Measurements from ENCODE around the gene ZNF862.
A peak's percentile ranks its signal among the peaks of the same experiment; 100 is the strongest.

Gene ZNF862

DNA sequence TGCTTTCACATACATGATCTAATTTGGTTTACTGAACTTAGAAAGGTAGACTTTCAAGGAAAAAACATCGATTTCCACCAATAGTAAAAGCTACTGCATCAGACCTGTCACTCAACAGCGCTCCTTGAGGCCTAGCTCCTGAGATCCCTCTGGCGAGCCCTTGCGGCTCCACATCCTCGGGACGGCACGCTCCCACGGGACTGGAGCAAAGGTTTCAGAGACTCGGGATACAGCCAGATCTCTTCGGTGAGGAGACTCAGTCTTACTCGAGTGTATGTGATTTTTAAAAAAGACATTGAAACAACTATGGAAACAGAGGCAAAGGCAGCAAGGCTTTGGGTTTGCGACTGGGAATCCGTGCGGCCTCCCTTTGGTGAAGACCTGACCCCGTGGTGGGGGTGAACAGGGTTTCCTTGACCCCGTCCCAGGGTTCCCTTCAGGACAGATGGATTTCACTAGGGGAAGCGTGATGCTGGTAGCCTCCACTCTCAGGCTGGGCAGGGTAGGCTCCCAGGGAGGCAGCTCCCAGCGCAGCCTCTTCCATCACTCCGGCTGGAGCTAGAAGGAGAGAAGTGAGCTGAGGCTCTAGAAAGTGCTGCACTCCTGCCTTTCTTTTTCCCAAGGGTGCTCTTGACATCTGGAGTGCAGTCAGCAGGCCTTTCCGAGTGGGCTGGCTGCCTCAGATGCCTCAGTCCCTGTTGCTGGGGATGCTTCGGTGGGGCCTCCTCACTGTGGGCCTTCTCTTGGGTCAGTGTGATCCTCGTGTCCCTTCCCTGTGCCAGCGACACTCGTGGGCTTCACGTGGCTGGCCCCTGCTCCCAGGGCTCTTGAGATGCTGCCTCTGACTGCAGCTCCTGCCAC is 29.8 kb downstream of the ZNF862 start:
- no peak for DNase-seq

DNA sequence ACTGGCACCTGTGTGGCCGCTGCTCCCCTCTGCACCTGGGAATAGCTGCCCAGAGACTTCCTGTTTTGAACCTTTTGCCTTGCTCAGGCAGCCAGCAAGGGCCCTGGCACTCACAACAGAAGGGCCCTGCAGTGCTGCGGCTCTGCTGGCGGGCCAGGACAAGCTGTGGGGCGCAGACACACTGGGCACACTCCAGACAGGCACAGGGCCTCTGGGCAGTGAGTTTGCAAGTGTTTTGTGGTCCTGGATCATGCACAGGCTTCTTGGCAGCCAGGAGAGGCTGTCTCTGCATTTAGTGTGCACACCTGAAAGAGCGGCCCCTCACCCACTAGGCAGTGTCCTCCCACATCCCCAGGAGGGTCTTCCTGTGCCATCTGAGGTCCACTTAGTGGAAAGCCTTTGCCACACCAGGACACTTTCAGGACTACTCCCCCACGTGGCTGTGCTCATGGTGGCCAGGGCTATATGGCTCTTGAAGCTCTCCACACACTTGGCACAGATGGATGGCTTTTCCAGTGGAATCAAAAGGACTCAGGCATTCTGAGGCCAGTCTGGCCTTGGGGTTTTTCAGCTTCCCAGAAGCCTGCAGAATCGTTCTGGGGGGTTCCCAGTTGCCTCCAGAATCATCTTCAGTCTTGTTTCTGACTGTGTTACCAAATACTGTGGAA is 30.6 kb downstream of the ZNF862 start:
- no peak for DNase-seq

DNA sequence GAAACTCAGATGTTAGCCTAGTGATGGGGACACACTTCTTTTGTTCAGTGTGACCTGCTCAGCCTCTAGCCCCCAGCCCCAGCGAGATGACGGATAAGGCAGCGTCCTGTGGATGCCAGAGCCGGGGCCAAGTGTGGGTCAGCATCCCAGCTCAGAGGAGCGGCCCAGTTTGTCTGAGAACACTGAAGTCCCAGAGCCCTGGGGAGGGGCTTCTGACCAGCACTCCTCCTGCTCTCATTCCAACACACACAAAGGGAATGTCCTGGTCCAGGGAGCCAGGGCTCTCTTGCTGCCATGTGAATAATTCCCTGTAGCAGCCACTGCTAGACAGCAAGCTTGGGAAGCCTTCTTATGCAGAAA is 31.1 kb downstream of the ZNF862 start:
- no peak for DNase-seq

DNA sequence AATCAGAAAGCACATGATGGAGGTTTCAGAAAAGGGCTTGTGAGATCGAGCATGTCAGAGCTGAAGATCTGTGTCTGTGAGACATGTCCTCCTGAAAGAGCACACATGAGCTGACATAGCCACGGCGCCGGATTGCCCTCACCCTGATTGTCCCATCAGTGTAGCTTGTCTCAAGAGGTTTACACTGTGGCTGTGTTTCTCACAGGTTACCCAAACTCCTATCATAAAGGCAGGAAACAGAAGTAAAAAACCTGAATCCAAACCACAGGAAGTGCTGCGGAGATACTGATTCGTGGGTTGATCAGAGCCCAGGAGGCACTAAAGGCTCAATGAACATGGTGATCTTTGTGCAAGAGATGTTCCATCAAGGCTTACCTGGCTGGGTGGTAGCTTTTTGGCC is 31.7 kb downstream of the ZNF862 start:
- no peak for DNase-seq

DNA sequence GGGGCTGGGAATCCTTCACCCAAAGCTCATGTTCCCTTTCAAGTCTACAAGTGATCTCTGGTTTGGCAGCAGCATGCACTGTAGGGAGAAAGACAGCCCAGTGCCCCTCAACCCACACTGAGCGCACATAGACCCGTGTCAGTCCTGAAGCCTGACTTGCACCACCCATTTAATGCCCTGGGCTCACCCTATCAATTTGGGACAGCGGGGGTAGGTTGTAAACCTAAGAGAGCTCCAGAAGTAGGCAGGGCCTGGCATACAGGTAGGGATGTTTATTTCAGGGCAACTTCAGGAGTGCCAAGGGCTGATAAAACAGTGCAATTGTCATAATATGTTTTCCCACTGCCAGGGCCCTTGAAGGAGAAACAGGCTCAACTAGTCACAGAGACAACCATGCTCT is 32.1 kb downstream of the ZNF862 start:
- DNase-seq = no peak

DNA sequence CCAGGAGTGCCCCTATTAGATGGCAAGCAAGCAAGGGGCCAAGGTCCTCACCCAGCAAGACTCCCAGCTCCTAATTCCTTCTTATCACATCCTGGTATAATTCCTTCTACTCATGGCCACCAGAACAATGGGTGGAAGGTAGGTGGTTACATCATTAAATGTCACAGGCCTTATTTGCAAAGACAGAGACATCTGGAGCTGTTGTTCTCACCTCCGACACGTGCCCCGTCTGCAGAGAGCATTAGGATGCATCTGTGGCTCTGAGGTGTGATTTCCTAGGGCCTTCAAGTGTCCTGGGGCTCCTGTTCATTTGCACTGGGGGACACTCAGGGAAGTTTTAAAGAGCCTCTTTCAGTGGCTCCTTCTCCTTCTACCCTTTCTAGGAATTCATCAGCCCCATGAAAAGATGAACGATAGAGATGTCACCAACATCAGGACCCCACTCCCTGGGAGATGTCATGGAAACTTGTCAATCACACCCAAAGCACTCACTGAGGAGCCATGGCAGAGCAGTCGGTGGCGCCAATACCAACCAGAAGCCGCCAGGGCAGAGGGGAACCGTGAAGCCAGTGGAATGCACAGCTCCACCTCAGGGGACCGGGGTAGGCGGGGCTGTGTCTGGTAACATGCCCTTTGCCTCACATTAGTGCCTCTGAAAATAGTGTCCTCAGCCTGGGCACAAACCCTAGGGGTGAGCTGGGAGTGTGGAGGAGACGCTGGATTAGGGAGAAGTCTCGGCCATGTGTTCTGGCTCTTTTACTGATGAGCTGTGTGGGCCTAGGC is 32.7 kb downstream of the ZNF862 start:
- no peak for DNase-seq

DNA sequence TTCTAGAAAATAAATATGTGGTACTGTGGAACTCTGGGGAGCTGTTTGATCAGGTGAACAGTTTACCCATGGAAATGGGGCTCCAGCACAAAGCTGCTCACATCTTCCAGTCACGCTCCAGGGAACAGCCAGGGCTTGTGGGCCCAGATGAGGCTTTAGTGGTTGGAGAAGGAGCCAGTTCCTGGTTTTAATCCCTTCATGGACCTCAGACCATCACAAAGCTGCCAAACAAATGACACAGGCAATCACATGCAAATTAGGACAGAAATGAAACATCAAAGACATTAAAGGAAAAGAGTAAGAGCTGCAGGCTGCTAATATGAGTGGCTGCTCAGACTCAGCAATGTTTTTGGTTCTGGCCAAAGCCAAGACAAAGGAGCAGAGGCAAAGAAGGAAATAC is 33.4 kb downstream of the ZNF862 start:
- DNase-seq = no peak

DNA sequence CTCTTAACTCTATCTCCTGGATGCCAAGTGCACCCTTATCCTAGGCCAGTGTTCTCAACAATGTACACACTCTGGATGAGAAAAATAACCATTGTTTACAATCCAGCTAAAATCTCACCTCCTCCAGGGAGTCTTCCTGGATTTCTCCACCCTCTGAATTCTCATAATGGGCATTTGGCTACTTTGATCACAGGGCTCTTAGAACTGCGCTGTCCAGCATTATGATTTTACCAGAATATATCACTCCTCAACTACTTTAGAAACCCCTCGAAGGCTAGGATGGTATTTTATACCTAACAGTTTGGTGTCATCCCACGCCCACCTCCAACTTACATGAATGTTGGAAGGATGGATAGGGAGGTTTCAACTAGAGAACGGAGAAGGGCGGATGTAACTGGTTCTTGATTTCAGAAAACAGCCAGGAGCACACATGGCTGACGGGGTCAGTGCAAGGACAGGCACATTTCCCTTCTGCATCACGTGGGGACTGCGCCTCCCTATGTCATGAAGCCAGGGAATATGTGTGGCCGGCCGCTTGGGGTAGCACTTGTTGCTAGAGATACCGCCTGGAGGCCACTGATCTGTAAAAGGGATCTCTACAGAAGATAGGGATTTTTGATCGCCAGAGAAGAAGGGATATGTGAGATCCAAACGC is 34.4 kb downstream of the ZNF862 start:
- DNase-seq = peak; percentile 54

DNA sequence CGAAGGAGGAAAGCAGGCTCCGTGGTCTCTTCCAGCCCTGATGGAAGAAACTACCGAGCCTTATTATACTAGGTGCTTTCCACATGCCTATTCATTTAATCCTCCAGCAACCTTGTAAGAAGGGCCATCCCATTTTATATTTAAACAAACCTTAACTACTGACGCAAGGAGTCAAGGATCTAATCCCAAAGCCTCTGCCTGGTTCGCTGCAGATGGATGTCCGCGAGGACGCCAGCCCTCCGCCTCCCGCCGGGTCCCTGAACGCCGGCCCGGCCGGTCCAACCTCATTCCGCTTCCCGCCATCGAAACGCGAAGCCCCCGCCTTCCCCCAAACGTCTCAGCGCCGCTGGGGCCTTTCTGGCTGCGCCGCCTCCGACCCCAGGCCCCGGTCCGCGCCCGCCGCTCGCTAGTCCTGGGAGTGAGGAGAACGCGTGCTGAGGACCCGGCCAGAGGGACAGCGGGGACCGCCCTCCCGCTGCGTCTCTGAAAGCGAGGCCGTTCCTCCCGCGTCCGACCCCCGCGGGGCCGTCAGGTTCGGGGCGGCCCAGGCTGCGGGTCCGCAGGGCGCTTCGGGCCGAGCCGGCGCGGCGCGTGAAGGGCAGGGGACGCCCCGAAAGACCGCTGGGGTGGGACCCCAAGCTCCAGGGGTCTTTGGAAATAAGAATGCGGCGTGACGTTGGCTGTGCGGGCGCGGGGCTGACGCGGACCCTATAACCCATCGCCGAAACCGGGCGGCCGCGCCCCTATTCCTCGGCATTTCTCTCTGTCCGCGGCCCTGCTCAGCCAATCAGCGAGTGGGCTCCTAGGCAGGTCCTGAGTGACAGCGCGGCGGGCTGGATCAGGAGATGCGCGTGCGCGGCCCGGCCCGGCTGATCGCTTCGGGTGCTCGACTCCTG is 35.1 kb downstream of the ZNF862 start, which contains the start of gene ATP6V0E2:
Gene ATP6V0E2, plus strand, starts transcription at position 896 of the 896 bp plus-strand sequence. CDS start 97 bp downstream, outside the sequence.
- peak; percentile 75 for DNase-seq

DNA sequence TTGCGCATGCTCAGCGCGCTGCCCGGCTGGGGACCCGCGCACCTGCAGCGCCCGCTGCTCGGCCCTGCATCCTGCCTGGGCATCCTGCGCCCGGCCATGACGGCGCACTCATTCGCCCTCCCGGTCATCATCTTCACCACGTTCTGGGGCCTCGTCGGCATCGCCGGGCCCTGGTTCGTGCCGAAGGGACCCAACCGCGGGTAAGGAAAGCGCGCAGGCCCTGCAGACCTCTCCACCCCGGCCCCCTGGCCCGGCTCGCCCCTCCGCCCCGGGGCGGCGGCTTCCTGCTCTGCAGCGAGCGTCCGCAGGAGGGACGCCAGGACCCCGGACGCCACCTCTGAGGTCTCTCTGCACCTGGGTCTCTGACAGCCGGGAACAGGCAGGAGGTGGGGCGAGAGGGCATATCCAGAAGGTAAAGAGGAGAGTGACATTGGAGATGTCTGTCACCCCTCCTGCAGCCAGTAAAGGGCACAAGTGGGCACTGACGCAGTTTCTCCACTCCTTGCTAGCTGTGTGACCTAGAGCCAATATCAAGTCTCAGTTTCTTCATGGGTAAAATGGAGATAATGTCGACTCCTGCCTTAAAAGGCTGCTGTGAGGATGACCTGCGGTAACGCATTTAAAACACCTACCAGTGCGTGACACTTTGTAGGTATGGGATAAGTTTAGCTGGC is 35.9 kb downstream of the ZNF862 start:
- no peak for DNase-seq

DNA sequence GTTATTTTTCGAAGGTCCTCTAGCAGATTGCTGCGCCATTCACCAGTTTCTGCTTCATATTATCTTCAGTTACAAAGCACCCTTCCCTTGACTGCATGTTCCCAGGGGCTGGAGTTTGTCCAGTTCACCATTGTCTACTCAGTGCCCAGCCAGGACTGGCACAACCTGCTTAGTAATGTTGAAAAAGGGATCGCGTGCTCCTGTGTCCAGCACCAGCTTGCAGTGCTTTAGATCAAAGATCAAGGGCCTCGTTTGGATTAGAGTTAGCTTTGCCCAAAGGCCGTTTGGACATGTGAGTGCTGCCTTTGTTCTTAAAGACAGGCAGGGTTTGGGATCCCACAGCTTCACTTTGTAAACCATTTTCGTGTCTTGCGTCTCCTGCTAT is 36.5 kb downstream of the ZNF862 start:
- DNase-seq = no peak

DNA sequence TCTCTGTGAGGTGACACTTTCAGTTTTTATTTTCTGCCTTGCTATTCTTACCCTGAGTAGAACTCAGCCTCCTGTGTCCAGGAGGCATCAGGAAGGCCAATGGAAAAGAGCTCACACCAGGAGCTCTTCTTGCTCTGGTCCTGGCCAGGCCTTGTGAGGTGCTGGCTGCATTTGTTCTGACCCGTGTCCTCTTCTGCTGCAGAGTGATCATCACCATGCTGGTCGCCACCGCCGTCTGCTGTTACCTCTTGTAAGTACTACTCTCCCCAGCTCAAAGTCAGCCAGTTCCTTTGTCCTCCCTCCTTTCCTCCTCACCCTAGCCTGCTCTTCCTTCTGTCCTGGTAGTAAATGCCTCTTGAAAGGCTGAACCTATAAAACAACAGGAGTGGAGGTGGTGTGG is 37.2 kb downstream of the ZNF862 start:
- DNase-seq = no peak

DNA sequence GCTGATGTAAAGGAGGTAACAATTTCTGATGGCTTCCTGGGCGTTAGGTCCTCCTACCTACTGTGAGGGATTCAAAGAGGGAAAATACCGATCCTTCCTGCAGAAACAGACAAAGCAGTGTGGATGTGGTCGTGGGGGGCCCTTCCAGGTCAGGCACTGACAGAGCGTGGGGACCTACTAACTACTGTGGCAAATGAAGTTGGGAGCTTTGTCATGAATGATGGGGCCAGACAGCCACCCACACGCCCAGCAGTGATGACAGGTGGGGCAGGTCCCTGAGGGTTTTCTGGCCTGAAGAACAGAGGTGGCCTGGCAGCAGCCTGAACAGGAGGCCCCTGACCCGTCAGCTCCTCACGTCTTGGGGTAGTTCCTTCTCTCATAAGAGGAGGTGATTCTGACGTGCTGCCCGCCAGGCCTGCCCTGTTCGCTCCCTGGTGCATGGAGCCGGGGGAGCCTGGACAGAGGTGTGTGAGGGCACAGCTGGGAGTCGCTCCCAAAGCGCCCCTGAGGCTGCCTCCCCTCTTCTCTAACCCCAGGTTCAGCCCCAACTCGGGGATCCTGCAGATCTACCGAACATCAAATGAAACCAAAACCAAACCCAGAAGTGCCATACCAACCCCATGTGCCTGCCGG is 39.8 kb downstream of the ZNF862 start:
- no peak for DNase-seq

DNA sequence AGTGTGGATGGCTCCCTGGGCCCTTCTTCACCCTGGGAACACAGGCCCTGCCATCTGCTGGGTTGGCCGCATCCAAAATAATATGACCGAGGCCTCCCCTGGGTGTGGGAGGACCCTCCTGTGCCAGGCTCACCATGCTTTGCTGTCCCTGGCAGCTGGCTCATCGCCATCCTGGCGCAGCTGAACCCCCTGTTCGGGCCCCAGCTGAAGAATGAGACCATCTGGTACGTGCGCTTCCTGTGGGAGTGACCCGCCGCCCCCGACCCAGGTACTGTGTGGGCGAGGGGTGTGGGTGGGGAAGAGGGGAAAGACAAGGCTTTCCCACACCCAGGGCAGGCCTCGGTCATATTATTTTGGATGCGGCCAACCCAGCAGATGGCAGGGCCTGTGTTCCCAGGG is 40.3 kb downstream of the ZNF862 start:
- no peak for DNase-seq

DNA sequence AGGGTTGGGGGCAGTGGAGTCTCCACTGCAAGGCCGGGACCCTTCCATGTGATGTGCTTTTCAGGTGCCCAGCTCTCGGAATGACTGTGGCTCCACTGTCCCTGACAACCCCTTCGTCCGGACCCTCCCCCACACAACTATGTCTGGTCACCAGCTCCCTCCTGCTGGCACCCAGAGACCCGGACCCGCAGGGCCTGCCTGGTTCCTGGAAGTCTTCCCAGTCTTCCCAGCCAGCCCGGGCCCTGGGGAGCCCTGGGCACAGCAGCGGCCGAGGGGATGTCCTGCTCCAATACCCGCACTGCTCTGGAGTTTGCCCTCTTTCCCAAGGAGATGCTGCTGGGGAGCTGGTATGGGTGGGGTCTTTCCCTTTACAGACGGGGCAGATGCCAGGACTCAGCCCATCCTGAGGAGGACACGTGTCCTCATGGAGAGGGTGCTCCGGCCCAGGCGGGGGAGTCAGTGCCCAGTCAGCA is 41.1 kb downstream of the ZNF862 start:
- no peak for DNase-seq

DNA sequence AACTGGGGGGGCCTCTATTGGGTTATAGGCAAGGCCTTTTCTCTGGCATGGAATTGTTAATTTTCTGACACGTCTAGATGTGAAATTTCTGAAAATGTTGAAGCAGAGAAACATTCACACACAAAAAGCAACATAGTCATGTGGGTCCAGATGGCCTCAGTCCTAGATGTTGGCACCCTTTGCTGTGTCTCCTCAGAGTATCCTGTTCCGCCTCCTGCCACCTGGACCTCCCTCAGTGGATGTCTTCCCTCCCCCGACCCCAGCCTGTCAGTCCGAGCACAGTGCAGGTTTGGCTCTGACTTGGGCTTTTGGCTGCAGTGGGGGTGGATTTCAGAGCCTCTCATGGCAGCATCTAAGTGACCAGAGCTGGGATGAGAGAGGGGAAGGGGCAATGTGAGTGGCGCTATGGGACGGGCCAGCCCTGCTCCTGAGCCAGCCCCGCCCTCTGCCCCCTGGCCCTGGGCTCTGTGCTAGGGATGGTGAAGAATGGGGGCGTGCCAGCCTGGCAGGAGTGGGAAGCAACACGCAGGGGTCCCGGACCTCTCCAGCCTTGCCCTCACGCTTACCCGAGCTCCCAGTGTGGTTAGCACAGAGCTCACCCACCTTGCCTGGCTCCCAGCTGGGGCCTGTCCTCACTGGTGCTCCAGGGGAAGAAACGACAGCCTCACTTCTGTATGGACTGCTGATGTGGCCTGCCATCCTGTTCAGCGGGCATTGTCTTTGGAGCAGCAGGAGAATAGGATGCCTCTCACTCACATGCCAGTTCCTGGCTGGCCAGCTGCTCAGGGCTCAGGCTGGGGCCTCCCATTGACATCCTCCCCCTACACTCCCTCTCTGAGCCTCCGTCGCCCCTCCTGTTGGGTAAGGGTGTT is 41.8 kb downstream of the ZNF862 start:
- no peak for DNase-seq

DNA sequence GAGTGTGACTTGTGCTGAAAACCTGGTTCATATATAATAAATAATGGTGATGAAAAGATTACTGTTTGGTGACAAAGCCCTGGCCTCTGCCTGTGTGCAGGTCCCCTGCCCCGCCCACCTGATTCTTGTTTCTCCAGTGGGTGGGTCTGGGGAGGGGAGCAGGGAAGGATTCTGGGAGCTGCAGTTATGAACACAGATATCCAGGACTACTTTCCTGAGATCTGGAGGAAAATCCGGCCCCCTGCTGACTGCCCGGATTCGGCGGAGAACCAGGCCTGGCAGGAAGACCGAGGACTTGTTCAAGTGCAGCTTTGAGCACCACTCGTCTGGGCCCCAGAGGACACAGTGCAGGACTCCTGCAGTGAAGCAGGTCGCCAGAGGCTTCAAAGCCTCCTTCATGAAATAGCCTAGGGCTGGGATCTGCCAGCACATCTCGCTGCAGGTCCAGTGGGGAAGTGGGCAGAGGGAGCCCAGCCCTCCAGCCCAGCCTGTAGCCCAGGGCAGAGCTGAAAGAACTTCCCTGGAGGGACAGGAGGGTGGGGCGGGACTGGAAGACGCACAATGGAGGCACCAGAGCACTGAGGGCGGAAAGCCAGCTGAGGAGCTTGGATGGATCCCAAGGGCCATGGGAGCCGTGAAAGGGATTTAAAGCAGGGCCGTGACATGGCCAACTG is 42.6 kb downstream of the ZNF862 start:
- no peak for DNase-seq

DNA sequence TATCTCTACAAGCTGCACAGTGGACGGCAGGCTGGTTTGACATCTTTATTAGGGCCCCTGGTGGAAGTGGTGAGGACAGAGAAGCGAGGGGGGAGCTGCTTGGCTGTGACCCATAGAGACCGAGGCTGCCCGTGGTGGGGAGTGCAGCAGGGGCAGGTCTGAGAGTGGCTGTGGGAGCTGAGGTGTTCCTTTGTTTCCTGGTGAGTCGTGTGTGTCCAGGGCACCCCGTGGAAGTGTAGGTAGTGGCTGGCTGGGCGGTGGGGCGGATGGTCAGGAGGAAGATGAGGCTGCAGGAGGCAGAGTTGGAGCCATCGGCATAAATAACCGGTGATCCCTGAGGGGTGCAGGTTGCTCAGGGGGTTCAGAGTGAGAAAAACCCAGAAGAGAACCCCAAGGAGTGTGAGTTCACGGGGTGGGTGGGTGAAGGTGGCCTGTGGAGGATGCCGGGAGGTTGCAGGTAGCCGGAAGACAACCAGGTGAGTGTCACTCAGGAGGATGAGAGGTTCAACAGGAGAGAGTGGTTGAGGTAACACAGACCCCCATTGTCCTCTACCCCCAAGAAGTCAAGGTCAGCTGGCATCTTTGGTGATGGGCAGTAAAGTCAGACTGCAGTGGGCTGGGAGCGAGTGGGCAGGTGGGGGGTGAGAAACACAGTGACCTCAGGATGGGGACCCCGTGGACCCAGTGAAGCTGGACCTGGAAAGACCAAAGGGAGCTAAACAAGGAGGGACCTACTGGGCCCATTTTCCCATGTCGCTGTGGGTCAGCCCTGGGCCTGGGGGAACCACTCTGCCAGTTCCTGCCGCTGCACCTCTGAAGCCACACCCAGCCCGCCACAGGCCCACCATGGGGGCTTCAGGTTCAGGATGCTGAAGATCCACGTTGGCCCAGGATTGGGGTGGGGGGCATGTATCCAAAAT is 43.4 kb downstream of the ZNF862 start:
- DNase-seq = no peak

Measured in NCI-H1417 treated with DMSO at 0.1 percent for 48 hours (cell line).